AG09319 (cell line): Measurements from ENCODE around the gene PITPNC1.
"Not testable (repeated sequence)": the region's sequence is repeated elsewhere in the genome, so short reads cannot be mapped to it uniquely, and the experiment has no call there.

ENCODE experiments used
- DNase-seq: peaks from one replicate; pipeline ENCODE4 v3.0.0-alpha.2; 2010; ENCODE audit warnings: low read depth; ENCODE audit errors: extremely low read depth
- CTCF ChIP-seq: IDR thresholded peaks from 2 replicates; pipeline ENCODE4 v1.5.1; 2011; ENCODE audit warnings: low read depth, mild to moderate bottlenecking, inconsistent platforms, low read length, moderate library complexity

PITPNC1 gene

GRCh38 chr17:67693811-67694210, 316.7 kb downstream of the PITPNC1 start:
- TF ChIP-seq CTCF, result no peak
- no peak for DNase-seq

- TF ChIP-seq CTCF, result no peak
- no peak for DNase-seq
These were observed 319.3 kb downstream of the PITPNC1 start for GRCh38 chr17:67696347-67696746.

GRCh38 chr17:67696853-67697498, 319.9 kb downstream of the PITPNC1 start:
- DNase-seq, result no peak
- no peak for TF ChIP-seq CTCF

GRCh38 chr17:67700037-67700724, 323.1 kb downstream of the PITPNC1 start:
- no peak for DNase-seq
- no peak for TF ChIP-seq CTCF

- no peak for DNase-seq
- TF ChIP-seq CTCF, result no peak
These were observed 323.6 kb downstream of the PITPNC1 start for GRCh38 chr17:67700725-67701119.

- DNase-seq, result not testable (repeated sequence)
These were observed 325.8 kb downstream of the PITPNC1 start for GRCh38 chr17:67702861-67703260.

- TF ChIP-seq CTCF, result no peak
- no peak for DNase-seq
These were observed 330.4 kb downstream of the PITPNC1 start for GRCh38 chr17:67707442-67707841.

- no peak for TF ChIP-seq CTCF
- no peak for DNase-seq
These were observed 331.3 kb downstream of the PITPNC1 start for GRCh38 chr17:67708378-67708777.
